HG03064 (cell line): ENCODE measurements around the gene ECHDC1.
"Not testable (repeated sequence)": the region's sequence is repeated elsewhere in the genome, so short reads cannot be mapped to it uniquely, and the experiment has no call there.

ENCODE experiments used
- ATAC-seq: cut with Tn5 transposase; IDR thresholded peaks from one replicate; pipeline ENCODE4 v1.9.1; 2021; ENCODE audit warnings: low read depth; ENCODE audit not compliant: unreplicated experiment

Gene ECHDC1

GRCh38 chr6:127342946-127343808, at the start of gene ECHDC1:
TSS of gene ECHDC1 (minus strand) at chr6:127343609. CDS start at chr6:127331028, 12,581 bp downstream.
- ATAC-seq, result peak; percentile 66

DNA sequence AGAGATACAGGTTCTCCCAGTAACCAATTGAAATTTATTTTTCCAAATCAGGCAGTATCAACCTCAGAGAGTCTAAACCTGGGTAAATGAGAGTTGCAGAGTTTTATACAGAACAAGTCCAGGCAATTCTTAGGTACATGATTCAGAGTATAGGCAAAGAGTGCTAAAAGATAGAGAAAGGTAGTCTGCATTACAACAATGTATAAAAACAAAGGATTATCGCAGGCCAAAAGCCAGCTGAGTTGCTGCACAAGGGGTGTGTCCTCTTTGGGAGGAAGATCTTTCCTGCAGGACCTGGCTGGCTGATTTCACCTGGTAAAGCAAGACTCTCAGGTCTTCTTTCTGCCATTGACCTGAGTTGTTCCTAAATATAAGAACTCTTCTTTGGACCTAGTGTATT, 48.9 kb upstream of the ECHDC1 start:
- ATAC-seq, result no peak

GRCh38 chr6:127391094-127391953, 47.9 kb upstream of the ECHDC1 start:
- ATAC-seq, result no peak

- ATAC-seq, result no peak
These were observed 46.3 kb upstream of the ECHDC1 start for GRCh38 chr6:127389706-127390105.

DNA sequence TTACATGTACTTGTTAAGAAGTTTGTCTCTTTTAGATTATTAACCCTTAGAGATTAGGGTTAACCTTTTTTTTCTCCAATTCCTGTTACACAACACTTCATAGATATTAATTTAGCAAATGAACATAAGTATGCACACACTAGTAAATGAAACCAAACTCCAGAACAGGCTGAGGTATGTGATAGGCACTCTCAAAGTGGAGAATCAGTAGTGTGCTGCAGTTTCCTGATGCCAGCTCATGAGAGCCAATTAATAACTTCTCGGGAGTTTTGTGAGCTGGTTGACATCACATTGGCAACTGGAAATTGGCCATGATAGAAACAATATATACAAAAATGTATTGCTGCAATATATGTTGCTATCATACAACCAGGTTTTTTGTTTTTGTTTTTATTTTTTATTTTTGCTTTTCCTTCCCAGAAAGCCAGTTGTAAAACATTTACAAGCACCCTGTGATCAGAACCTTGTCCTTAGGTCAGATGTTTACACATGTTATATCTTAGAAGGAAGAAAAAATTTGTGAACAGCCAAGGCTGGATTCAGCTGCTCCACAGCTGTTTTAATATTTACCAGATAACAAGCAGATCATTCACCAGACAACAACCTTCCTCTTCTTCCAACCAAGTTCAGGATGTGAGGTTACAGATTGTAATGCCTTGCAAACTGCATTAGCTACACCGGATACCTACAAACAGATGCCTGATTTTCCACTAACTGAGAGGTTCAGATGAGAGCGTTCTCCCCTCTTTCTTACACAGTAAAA, 42.4 kb upstream of the ECHDC1 start:
- no peak for ATAC-seq

DNA sequence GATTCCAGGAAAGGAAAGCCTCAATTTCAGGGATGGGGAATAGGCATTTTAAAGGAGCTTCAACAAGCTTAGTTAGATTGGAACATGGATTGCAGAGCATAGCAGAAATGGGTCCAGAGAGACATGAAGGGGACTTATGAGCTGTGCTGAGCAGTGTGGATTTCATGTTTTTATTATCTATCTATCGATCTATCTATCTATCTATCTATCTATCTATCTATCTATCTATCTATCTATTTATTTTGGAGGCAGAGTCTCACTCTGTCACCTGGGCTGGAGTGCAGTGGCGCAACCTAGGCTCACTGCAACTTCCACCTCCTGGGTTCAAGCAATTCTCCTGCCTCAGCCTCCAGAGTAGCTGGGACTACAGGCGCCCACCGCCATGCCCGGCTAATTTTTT, 41.4 kb upstream of the ECHDC1 start:
- not testable (repeated sequence) for ATAC-seq

- ATAC-seq, result no peak
These were observed 40.6 kb upstream of the ECHDC1 start for GRCh38 chr6:127383988-127384387.

GRCh38 chr6:127382413-127382812, 39.0 kb upstream of the ECHDC1 start:
- ATAC-seq, result no peak

DNA sequence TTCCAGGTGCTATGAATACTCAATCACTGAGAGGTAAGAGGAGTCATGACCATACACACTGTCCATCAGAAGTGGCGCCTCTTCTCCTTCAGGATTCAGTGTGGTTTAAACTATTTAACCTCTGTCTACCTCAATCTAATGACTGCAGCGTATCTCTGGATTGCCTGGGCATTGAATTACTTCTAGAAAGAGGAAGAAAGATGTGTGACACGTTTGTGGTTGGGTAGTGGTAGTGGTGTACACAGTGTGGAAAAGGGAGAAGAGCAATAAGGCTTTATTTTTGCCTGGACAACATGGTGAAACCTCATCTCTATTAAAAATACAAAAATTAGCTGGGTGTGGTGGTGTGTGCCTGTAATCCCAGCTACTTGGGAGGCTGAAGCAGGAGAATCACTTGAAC, 38.0 kb upstream of the ECHDC1 start:
- no peak for ATAC-seq

DNA sequence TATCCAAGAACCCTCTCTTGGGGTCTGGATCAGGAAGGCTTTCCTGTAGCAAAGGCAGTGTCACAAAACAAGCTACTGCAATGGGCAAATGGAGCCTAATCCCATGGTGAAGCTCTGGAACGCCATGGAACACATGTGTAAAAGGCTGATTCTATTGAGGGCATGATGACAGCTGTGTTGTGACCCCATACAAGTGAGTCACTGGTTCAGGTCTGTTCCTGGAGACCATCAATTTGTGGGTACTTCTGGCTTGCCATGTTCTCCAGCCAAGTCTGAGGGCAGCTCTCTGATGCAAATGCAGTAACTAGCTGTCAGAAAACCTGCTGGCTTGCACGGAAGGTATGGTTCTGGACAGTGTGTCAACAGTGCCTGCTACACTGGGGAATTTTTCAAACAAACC, 33.3 kb upstream of the ECHDC1 start:
- ATAC-seq, result no peak

DNA sequence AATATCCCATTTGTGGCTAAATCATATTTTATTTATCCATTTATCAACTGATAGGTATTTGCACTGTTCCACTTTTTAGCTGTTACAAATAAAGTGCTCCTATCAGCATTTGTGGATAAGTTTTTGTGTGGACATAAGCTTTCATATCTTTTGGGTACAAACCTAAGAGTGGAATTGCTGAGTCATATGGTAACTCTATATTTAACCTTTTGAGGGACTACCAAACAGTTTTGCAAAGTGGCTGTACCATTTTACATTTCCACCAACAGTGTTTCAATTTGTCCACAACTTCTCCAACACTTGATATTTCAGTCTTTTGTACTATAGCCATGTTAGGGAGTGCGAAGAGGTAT, 23.6 kb upstream of the ECHDC1 start:
- ATAC-seq, result no peak

DNA sequence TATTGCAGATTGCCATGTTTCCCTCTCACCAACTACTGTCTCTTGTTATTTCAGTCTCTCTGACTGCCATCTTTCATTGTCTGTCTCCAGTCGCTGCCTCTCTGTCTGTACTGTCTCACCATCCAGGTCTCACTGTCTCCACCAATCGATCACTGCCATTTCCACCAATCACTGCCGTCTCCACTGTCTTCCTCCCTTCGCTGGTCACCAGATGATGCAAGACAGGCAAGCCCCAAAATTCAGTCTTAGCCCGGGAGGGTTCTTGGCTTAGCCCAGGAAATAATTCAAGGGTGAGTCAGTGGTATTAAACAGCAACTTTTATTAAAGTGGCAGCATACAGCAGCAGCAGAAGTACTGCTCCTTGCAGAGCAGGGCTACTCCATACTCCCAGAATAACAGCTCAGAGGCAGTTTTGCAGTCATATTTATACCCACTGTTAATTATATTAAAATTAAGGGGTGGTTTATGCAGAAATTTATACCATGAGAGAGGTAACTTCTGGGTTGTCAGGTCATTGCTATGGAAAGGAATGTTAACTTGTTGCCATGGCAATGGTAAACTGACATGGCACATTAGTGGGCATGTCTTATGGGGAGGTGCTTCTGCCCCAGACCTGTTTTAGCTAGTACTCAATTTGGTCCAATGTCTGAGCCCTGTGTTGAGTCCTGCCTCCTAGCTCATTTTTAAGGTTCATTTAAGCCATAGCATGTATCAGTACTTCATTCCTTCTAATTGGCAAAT, 23.0 kb upstream of the ECHDC1 start:
- no peak for ATAC-seq

DNA sequence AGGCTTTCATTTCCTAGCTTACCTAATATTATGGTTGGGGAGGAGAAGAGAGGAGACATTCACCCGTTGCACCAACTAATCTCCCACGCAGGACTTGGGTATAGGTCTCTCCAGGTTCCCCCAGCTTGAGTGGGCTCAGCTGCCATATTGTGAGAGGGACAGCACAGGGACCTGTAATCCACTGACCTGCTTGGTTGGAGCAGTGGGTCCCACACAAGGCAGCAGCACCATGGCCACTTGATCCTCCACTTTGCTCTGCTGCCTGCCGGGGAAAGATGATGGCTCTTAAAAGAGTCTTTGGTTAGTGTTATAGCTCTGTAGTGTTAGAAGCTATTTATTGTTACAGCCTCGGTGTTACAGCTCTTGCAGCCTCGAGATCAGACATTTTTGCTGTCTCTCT, 22.5 kb upstream of the ECHDC1 start:
- ATAC-seq, result no peak

DNA sequence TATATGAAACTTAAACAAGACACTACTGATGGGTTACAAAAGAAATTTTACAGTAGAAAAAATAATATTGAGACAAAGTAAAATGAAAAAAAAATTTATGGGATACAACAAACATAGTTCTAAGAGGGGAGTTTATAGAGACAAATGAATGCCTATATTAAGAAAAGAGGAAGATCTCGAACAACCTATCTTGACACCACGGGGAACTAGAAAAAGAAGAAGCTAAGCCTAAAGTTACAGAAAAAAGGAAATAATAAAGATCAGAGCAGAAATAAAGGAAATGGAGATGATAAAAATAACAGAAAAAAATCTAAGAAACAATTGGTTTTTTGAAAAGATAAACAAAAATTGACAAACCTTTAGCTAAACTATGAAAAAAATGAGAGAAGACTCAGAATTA, 9.1 kb upstream of the ECHDC1 start:
- ATAC-seq, result no peak

GRCh38 chr6:127349980-127350379, 6.6 kb upstream of the ECHDC1 start:
- no peak for ATAC-seq

GRCh38 chr6:127348028-127348661, 4.7 kb upstream of the ECHDC1 start:
- ATAC-seq, result no peak

- no peak for ATAC-seq
These were observed 3.8 kb upstream of the ECHDC1 start for GRCh38 chr6:127347178-127347577.

- no peak for ATAC-seq
These were observed 2.1 kb upstream of the ECHDC1 start for GRCh38 chr6:127345521-127345920.

DNA sequence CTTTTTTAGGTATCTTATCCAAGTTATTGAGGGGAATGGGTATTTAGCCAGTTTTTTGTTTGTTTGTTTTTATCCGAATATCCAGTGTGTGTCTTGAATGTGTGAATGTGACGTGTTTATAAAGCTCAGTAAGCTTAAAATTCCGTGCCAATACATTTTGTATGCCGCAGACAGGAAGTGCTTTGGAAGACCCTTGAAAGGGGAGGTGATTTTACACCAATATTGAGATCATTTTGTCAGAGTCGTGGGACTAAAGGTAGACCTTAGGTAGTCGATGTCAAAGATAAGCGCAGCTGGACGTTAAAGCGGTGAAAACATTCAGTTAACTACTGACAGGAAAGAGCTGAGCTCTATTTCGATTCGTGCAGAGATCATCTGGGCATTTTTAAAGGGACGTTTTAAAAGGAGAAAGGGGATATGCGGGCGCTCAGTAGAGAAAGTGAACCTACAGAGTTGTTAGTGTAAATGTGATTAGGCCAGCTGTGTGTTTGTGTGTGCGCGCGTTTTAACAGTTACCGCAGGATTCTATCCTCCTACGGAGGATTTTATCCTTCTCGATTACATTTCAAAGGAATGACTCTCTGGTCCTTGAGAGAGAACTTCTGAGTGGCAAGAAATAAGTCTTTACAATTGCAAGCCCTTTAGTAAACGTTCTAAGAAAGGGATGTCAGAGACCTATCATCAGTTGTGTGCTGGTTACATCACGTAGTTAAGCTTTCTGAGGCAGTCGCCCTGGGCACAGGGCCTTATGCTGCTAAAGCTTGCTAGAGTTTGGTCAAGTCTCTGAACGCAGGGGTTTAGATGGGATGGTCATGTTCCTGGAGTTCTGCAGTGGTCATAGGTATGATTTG, 625 bp upstream of the ECHDC1 start:
- no peak for ATAC-seq
